SK-N-SH treated with all-trans-retinoic acid at 6 μM for 48 hours (cell line): Measurements from ENCODE around the gene NPAT.

ENCODE experiments used
- OSR1 ChIP-seq: fragments of 250-450 bp; sonication (Bioruptor Pico); IDR thresholded peaks from 2 replicates; pipeline ENCODE4 v1.8.0; 2022; ENCODE audit warnings: moderate library complexity, mild to moderate bottlenecking, inconsistent platforms
- RARB ChIP-seq: fragments of 250-450 bp; sonication (Bioruptor Pico); IDR thresholded peaks from 2 replicates; pipeline ENCODE4 v1.8.0; 2021; ENCODE audit warnings: mild to moderate bottlenecking, moderate library complexity
- ZC3H10 ChIP-seq: fragments of 250-450 bp; sonication (Bioruptor Pico); IDR thresholded peaks from 2 replicates; pipeline ENCODE4 v1.5.1; 2021; ENCODE audit warnings: mild to moderate bottlenecking, moderate library complexity
- ZFP3 ChIP-seq: fragments of 250-450 bp; sonication (Bioruptor Pico); IDR thresholded peaks from 2 replicates; pipeline ENCODE4 v1.5.0; 2020; ENCODE audit warnings: mild to moderate bottlenecking, moderate library complexity
- ZNF8 ChIP-seq: fragments of 450-650 bp; formaldehyde crosslinking; IDR thresholded peaks from 2 replicates; pipeline ENCODE4 v1.5.0; 2020; ENCODE audit warnings: mild to moderate bottlenecking, moderate library complexity

- TF ChIP-seq ZFP3 (CRISPR knock-in tag) (no peak), ZC3H10 (no peak), RARB (CRISPR knock-in tag) (no peak), OSR1 (no peak), ZNF8 (no peak)
Observed at GRCh38 chr11:108196901-108197300, 25.5 kb downstream of the NPAT start.
